Ovary (tissue), 9 donors: Measurements from ENCODE around the gene ALDH1B1. TPM values are rescaled to one million over a fixed set of nuclear protein-coding genes. Genes with fewer than 3 reads are reported as not detected.

Experiments used
- DNase-seq, 5 donors: peaks; one replicate each; pipeline ENCODE4 v3.0.0-alpha.2; 2019 to 2020
- H3K27ac ChIP-seq, 2 donors: fragments of 200-600 bp; one replicate each; pipeline versions ENCODE4 v1.5.1 to v1.8.0; 2019 to 2022
- H3K27me3 ChIP-seq: fragments of 200-600 bp; one replicate; pipeline ENCODE4 v1.8.0; 2022
- H3K36me3 ChIP-seq: fragments of 200-600 bp; sonication (generic); one replicate; pipeline ENCODE4 v1.5.1; 2019
- H3K4me1 ChIP-seq: one replicate; pipeline ENCODE4 v1.8.1; 2013; ENCODE audit warnings: mild to moderate bottlenecking, moderate library complexity; ENCODE audit not compliant: insufficient read depth
- H3K4me3 ChIP-seq: fragments of 200-600 bp; sonication (generic); one replicate; pipeline ENCODE4 v1.5.1; 2017
- H3K9me3 ChIP-seq, 2 donors: fragments of 200-600 bp in 1 of 2; sonication (generic) in 1 of 2; one replicate each; pipeline versions ENCODE4 v1.5.1 to v1.8.1; 2013 to 2019; ENCODE audit warnings: mild to moderate bottlenecking in 1 of 2, moderate library complexity in 1 of 2
- EP300 ChIP-seq: sonication (generic); formaldehyde crosslinking; IDR thresholded peaks from one replicate; pipeline ENCODE4 v1.6.1; 2017; ENCODE audit warnings: antibody characterized with exemption
- POLR2A ChIP-seq: fragments of 450-650 bp; IDR thresholded peaks from one replicate; pipeline ENCODE4 v1.6.1; 2017; ENCODE audit warnings: antibody characterized with exemption, mild to moderate bottlenecking, moderate library complexity
- WGBS, 3 donors: extraction: QIAGEN DNeasy Blood & Tissue Kit in 1 of 3; methylation state at CpG; one replicate each; pipeline versions ENCODE4 v1.1.5 to v1.1.7; 2013 to 2017; 5-methylcytosine and 5-hydroxymethylcytosine counted together
- intact Hi-C, 4 donors: fragments of 100-400 bp; cut with DNase I; formaldehyde crosslinking; loops; one replicate each; pipeline versions ENCODE4 v1.11.0 to v1.15.1; 2022 to 2023
- polyA plus RNA-seq, 2 donors: library from polyadenylated mRNA; stranded (reverse); fragments of 200-250 nt in 1 of 2; fragments of 350-450 nt in 1 of 2; fragmentation: Illumina TruSeq in 1 of 2; extraction: RNeasy Lipid Tissue Mini Kit (QIAGEN cat#74804) in 1 of 2; gene quantifications; one replicate each; pipeline ENCODE4 v1.2.3, GENCODE V29; 2013 to 2014
- total RNA-seq, 7 donors: library from RNA; depleted of rRNA in 2 of 7; stranded (reverse); fragments of >200 nt in 2 of 7; fragmentation: NEBNext Ultra II Directional in 3 of 7; extraction: Animal tissue kit (Norgen Biotek cat#: 25700) in 3 of 7; gene quantifications; one replicate each; pipeline versions ENCODE4 v1.1.0 to v1.2.4, GENCODE V29; 2016 to 2023
- TF ChIP-seq, protein P1 (sequence below), 3 donors: fragments of 450-650 bp in 2 of 3; fragments of 200-600 bp in 1 of 3; IDR thresholded peaks; one replicate each; pipeline versions ENCODE4 v1.5.1 to v1.8.0; 2016 to 2022; ENCODE audit warnings: antibody characterized with exemption in 3 of 3, mild to moderate bottlenecking in 1 of 3
- donor health status: DM: no; HTN: no; CAD: no; lungs with moderate emphysema.
- donor health status: DM: no; HTN: no; CAD: no.
- donor health status: Bipolar disorder and iron deficiency.
- donor health status: DM: yes; HTN: yes; CAD: no.
- donor health status: DM: no; HTN: no; CAD: no.
- donor health status: DM: yes; HTN: yes; CAD: no.

Gene ALDH1B1
- total and polyA plus RNA-seq, 9 donors = 7.9 to 47.2 (median 24.3) TPM

DNA sequence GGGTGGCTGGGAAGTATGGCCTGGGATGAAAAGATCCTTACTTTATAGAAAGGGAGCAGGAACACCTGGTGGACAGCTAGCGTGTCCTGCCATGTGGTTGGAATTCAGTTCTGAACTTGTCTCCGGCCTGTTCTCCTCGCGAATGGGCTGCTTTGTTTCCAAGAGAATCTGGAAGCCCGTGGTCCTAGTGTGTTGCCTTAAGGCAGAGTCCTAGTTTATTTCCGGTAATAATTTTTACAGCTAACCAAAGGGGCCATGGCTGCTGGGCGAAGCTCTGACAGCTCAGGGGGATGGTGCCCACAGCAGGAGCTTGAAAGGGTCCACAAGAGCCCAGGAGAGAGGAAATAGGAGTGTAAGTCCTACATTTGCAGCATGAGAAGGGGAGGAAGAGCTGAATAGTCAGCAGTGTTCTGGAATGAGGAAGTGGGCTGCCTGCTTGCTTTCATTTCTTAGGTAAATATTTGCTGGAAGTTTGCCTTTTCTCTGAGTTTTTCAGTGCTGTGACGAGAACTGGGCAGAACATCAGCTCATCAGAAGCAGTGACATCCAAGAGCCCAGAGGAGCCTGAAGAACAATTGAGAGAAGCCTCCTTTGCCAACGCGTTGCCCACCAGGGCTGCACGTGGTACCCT, 44.8 kb downstream of the ALDH1B1 start:
- DNase-seq = no peak
- Histone ChIP-seq H3K4me3 (no peak overlapping the region), H3K36me3 (no peaks in the 10 kb centered on the region), H3K4me1 (no peaks in the 10 kb centered on the region), H3K27me3 (no peaks in the 10 kb centered on the region), H3K27ac (no peak overlapping the region), H3K9me3 (no peaks in the 10 kb centered on the region)
- 58 to 71% (median 61%) methylated on average over 11 of the region's 11 CpGs for WGBS, 3 donors
- TF ChIP-seq, protein P1, sequence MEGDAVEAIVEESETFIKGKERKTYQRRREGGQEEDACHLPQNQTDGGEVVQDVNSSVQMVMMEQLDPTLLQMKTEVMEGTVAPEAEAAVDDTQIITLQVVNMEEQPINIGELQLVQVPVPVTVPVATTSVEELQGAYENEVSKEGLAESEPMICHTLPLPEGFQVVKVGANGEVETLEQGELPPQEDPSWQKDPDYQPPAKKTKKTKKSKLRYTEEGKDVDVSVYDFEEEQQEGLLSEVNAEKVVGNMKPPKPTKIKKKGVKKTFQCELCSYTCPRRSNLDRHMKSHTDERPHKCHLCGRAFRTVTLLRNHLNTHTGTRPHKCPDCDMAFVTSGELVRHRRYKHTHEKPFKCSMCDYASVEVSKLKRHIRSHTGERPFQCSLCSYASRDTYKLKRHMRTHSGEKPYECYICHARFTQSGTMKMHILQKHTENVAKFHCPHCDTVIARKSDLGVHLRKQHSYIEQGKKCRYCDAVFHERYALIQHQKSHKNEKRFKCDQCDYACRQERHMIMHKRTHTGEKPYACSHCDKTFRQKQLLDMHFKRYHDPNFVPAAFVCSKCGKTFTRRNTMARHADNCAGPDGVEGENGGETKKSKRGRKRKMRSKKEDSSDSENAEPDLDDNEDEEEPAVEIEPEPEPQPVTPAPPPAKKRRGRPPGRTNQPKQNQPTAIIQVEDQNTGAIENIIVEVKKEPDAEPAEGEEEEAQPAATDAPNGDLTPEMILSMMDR (IDR thresholded peaks at IDR 0.05) = no peak
- TF ChIP-seq EP300 = no peak
- TF ChIP-seq POLR2A = no peak
- intact Hi-C loops = loop anchor here in 1 of 4 donors (10.0 kb wide), 1 partner anchor 523 kb away; no protein-coding TSS in a partner anchor

- Histone ChIP-seq H3K9me3 (no peaks in the 10 kb centered on the region), H3K27ac (no peak overlapping the region), H3K36me3 (no peaks in the 10 kb centered on the region), H3K4me3 (no peak overlapping the region), H3K27me3 (no peaks in the 10 kb centered on the region), H3K4me1 (no peaks in the 10 kb centered on the region)
- no peak for TF ChIP-seq EP300
- no peak for TF ChIP-seq POLR2A
- TF ChIP-seq, protein P1 (IDR thresholded peaks at IDR 0.05) = no peak
- DNase-seq = no peak
- intact Hi-C loops = loop anchor here in 1 of 4 donors (10.0 kb wide), 1 partner anchor 525 kb away; no protein-coding TSS in a partner anchor
- WGBS, 3 donors = 75 to 80% (median 80%) methylated on average over 3 of the region's 3 CpGs
These were observed 46.9 kb downstream of the ALDH1B1 start for GRCh38 chr9:38439291-38439915.

- H3K4me1 ChIP-seq = no peaks in the 10 kb centered on the region
- no peak for DNase-seq
- intact Hi-C loops = loop anchor here in 1 of 4 donors (10.0 kb wide), 1 partner anchor 525 kb away; no protein-coding TSS in a partner anchor
These were observed 47.4 kb downstream of the ALDH1B1 start for GRCh38 chr9:38439916-38440301.

GRCh38 chr9:38440516-38440915, 48.0 kb downstream of the ALDH1B1 start:
- TF ChIP-seq, protein P1 (IDR thresholded peaks at IDR 0.05) = no peak
- no peak for TF ChIP-seq POLR2A
- TF ChIP-seq EP300 = no peak
- H3K27me3 ChIP-seq = no peaks in the 10 kb centered on the region
- no peaks in the 10 kb centered on the region for H3K4me1 ChIP-seq
- no peak overlapping the region for H3K4me3 ChIP-seq
- WGBS, 3 donors = 67 to 82% (median 77%) methylated on average over 3 of the region's 3 CpGs
- no peaks in the 10 kb centered on the region for H3K36me3 ChIP-seq
- intact Hi-C loops = no loop called here
- no peaks in the 10 kb centered on the region for H3K9me3 ChIP-seq
- DNase-seq = no peak
- H3K27ac ChIP-seq = no peak overlapping the region

More at GRCh38 chr9:38439916-38440301, 47.4 kb downstream of the ALDH1B1 start:
- H3K36me3 ChIP-seq = no peaks in the 10 kb centered on the region
- H3K27ac ChIP-seq = no peak overlapping the region
- H3K9me3 ChIP-seq = no peaks in the 10 kb centered on the region
- WGBS, 3 donors = 92 to 100% (median 98%) methylated on average over 1 of the region's 1 CpG
- TF ChIP-seq, protein P1 (IDR thresholded peaks at IDR 0.05) = no peak
- TF ChIP-seq EP300 = no peak
- TF ChIP-seq POLR2A = no peak
- no peaks in the 10 kb centered on the region for H3K27me3 ChIP-seq
- H3K4me3 ChIP-seq = no peak overlapping the region
